ENCODE results near the gene UBE2Z. TPM values are rescaled to one million over a fixed set of nuclear protein-coding genes. Genes with fewer than 3 reads are reported as not detected.
A peak's percentile ranks its signal among the peaks of the same experiment; 100 is the strongest.
"Not testable (repeated sequence)": the region's sequence is repeated elsewhere in the genome, so short reads cannot be mapped to it uniquely, and the experiment has no call there.

UBE2Z gene
- polyA plus RNA-seq, 3 donors, result 95.4 to 103 (median 98.8) TPM

- DNase-seq (ENCODE audit: extremely low read depth in 1 of 11, low read depth in 9 of 11, low spot score in 4 of 11), result no peak
These were observed 21.6 kb downstream of the UBE2Z start for GRCh38 chr17:48929812-48930165.

GRCh38 chr17:48930435-48930873 lies 22.2 kb downstream of the UBE2Z start:
- no peak for DNase-seq (ENCODE audit: extremely low read depth in 1 of 11, low read depth in 9 of 11, low spot score in 4 of 11)

GRCh38 chr17:48933035-48933434 lies 24.8 kb downstream of the UBE2Z start:
- no peak for DNase-seq (ENCODE audit: extremely low read depth in 1 of 11, low read depth in 9 of 11, low spot score in 4 of 11)

- DNase-seq (ENCODE audit: extremely low read depth in 1 of 11, low read depth in 9 of 11, low spot score in 4 of 11), result peak; percentile 78 to 93 (median 88)
These were observed 36.5 kb downstream of the UBE2Z start, which contains the start of gene SNF8 for GRCh38 chr17:48944515-48945260. SNF8 (minus strand) TSS chr17:48944842; CDS start chr17:48944734, 108 bp downstream.

- DNase-seq (ENCODE audit: extremely low read depth in 1 of 11, low read depth in 9 of 11, low spot score in 4 of 11), result not testable (repeated sequence)
These were observed 37.0 kb downstream of the UBE2Z start for GRCh38 chr17:48945261-48945651.

- no peak for DNase-seq (ENCODE audit: extremely low read depth in 1 of 11, low read depth in 9 of 11, low spot score in 4 of 11)
These were observed 43.4 kb downstream of the UBE2Z start for GRCh38 chr17:48951572-48951971.

GRCh38 chr17:48952904-48953303 lies 44.7 kb downstream of the UBE2Z start:
- DNase-seq (ENCODE audit: extremely low read depth in 1 of 11, low read depth in 9 of 11, low spot score in 4 of 11), result no peak

GRCh38 chr17:48954300-48954755 lies 46.1 kb downstream of the UBE2Z start:
- DNase-seq (ENCODE audit: extremely low read depth in 1 of 11, low read depth in 9 of 11, low spot score in 4 of 11), result no peak

GRCh38 chr17:48960834-48961515 lies 52.8 kb downstream of the UBE2Z start:
- no peak for DNase-seq (ENCODE audit: extremely low read depth in 1 of 11, low read depth in 9 of 11, low spot score in 4 of 11)

GRCh38 chr17:48961516-48962233 lies 53.5 kb downstream of the UBE2Z start:
- no peak for DNase-seq (ENCODE audit: extremely low read depth in 1 of 11, low read depth in 9 of 11, low spot score in 4 of 11)

- DNase-seq (ENCODE audit: extremely low read depth in 1 of 11, low read depth in 9 of 11, low spot score in 4 of 11), result no peak
These were observed 62.0 kb downstream of the UBE2Z start for GRCh38 chr17:48970224-48970623.

GRCh38 chr17:48970865-48971687 lies 62.9 kb downstream of the UBE2Z start:
- no peak for DNase-seq (ENCODE audit: extremely low read depth in 1 of 11, low read depth in 9 of 11, low spot score in 4 of 11)

GRCh38 chr17:48972749-48973097 lies 64.5 kb downstream of the UBE2Z start:
- no peak for DNase-seq (ENCODE audit: extremely low read depth in 1 of 11, low read depth in 9 of 11, low spot score in 4 of 11)

- DNase-seq (ENCODE audit: extremely low read depth in 1 of 11, low read depth in 9 of 11, low spot score in 4 of 11), result no peak
These were observed 65.6 kb downstream of the UBE2Z start for GRCh38 chr17:48973806-48974205.

Other genes starting within 250 kb of the UBE2Z start
- gene PRAC1, start 185.9 kb upstream of the UBE2Z start, polyA plus RNA-seq (ENCODE audit: insufficient read length in 3 of 3), result not detected
- gene PRAC2, start 185.2 kb upstream of the UBE2Z start, polyA plus RNA-seq (ENCODE audit: insufficient read length in 3 of 3), result not detected
- not detected for gene HOXB13, start 179.7 kb upstream of the UBE2Z start, polyA plus RNA-seq (ENCODE audit: insufficient read length in 3 of 3)
- gene TTLL6, start 91.2 kb upstream of the UBE2Z start, polyA plus RNA-seq (ENCODE audit: insufficient read length in 3 of 3), result under 1 TPM; 0.44 to 0.54 (median 0.52) TPM
- gene CALCOCO2, start 77.4 kb upstream of the UBE2Z start, polyA plus RNA-seq (ENCODE audit: insufficient read length in 3 of 3), result 10 to 100 TPM; 71.9 to 83.7 (median 81.1) TPM
- 100 to 1,000 TPM; 138 to 156 (median 145) TPM for gene ATP5MC1, start 15.6 kb upstream of the UBE2Z start, polyA plus RNA-seq (ENCODE audit: insufficient read length in 3 of 3)
- gene SNF8, start 36.4 kb downstream of the UBE2Z start, polyA plus RNA-seq (ENCODE audit: insufficient read length in 3 of 3), result 100 to 1,000 TPM; 103 to 112 (median 108) TPM
- gene GIP, start 60.2 kb downstream of the UBE2Z start, polyA plus RNA-seq (ENCODE audit: insufficient read length in 3 of 3), result not detected
- 10 to 100 TPM; 18.1 to 29.0 (median 28.1) TPM for gene IGF2BP1, start 89.0 kb downstream of the UBE2Z start, polyA plus RNA-seq (ENCODE audit: insufficient read length in 3 of 3)
- 1 to 10 TPM in 2 of 3 donors, under 1 TPM in 1; 0.40 to 2.8 (median 2.4) TPM for gene B4GALNT2, start 224.4 kb downstream of the UBE2Z start, polyA plus RNA-seq (ENCODE audit: insufficient read length in 3 of 3)

Measured in renal cortex interstitium (tissue), 11 donors.